NCI-H748 treated with DMSO at 0.1 percent for 48 hours (cell line): Measurements from ENCODE around the gene IL18.
"Not testable (repeated sequence)": the region's sequence is repeated elsewhere in the genome, so short reads cannot be mapped to it uniquely, and the experiment has no call there.

Source experiments
- DNase-seq: peaks from one replicate; lab custom pipeline; 2025; lab: John Stamatoyannopoulos, UW

The IL18 gene

GRCh38 chr11:112163875-112164685, at the start of gene IL18:
IL18 (minus strand) TSS chr11:112164094; CDS start chr11:112155053, 9,041 bp downstream.
- DNase-seq = no peak

GRCh38 chr11:112212710-112213109, 48.8 kb upstream of the IL18 start:
- no peak for DNase-seq

- DNase-seq = no peak
Observed at GRCh38 chr11:112212290-112212689, 48.4 kb upstream of the IL18 start.

- no peak for DNase-seq
Observed at GRCh38 chr11:112211536-112211935, 47.6 kb upstream of the IL18 start.

GRCh38 chr11:112210890-112211289, 47.0 kb upstream of the IL18 start:
- no peak for DNase-seq

- DNase-seq = no peak
Observed at GRCh38 chr11:112206071-112206470, 42.2 kb upstream of the IL18 start.

GRCh38 chr11:112200252-112200651, 36.4 kb upstream of the IL18 start:
- DNase-seq = no peak

- DNase-seq = not testable (repeated sequence)
Observed at GRCh38 chr11:112199101-112199500, 35.2 kb upstream of the IL18 start.

- DNase-seq = no peak
Observed at GRCh38 chr11:112196519-112197087, 32.7 kb upstream of the IL18 start.

GRCh38 chr11:112195951-112196351, 32.1 kb upstream of the IL18 start:
- no peak for DNase-seq

- not testable (repeated sequence) for DNase-seq
Observed at GRCh38 chr11:112195113-112195512, 31.2 kb upstream of the IL18 start.

- no peak for DNase-seq
Observed at GRCh38 chr11:112186304-112186703, 22.4 kb upstream of the IL18 start.

- DNase-seq = no peak
Observed at GRCh38 chr11:112185883-112186282, 22.0 kb upstream of the IL18 start.

- DNase-seq = no peak
Observed at GRCh38 chr11:112182867-112183266, 19.0 kb upstream of the IL18 start.

- no peak for DNase-seq
Observed at GRCh38 chr11:112179601-112180000, 15.7 kb upstream of the IL18 start.

GRCh38 chr11:112178936-112179335, 15.0 kb upstream of the IL18 start:
- DNase-seq = no peak

- DNase-seq = no peak
Observed at GRCh38 chr11:112178428-112178827, 14.5 kb upstream of the IL18 start.

- no peak for DNase-seq
Observed at GRCh38 chr11:112177589-112177988, 13.7 kb upstream of the IL18 start.

- DNase-seq = no peak
Observed at GRCh38 chr11:112176077-112176476, 12.2 kb upstream of the IL18 start.

- no peak for DNase-seq
Observed at GRCh38 chr11:112175599-112175952, 11.7 kb upstream of the IL18 start.

GRCh38 chr11:112174789-112175598, 11.1 kb upstream of the IL18 start, which contains the start of gene BCO2:
BCO2 (plus strand) TSS chr11:112175512; CDS start chr11:112175602, 90 bp downstream.
- peak; percentile 43 for DNase-seq

GRCh38 chr11:112173152-112173551, 9.3 kb upstream of the IL18 start:
- no peak for DNase-seq
